CMK (cell line): ENCODE results near the gene UQCR11.

Source experiments
- DNase-seq: peaks from one replicate; pipeline ENCODE4 v3.0.0-alpha.2; 2010; ENCODE audit warnings: low read depth

The UQCR11 gene

DNA sequence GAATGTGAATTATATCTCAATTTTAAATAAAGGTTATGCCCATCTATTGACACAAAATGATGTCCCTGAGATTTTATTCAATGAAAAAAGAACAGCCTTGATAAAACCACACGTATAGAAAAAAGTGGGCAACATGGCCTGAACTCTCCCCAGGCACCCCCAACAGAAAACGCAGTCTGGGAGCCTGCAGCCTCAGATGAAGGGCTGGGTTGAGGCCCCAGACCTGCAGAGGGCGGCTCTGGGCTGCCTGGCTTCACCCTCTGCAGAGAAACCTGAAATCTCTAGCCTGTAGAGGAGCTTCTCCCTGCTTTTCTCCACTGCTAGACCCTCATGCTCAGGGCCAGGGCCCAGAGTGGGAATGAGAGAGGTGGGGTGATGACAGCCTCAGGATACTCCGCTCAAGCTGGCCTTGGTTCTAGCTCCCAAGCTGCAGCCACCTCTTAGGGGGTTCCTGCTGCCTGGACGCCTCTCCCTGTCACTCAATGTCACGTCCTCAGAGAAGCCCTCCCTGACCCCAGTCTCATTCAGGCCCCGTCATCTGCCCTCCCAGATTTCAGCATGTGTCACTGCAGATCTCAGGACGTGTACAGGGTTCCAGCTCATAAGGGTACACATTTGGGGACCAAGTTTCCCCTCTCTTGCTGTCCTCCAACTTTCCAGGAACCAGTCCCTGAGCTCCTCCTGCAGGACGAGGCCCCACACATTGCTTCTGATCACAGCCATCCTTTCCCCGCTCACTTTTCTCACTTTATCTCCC, 14.4 kb downstream of the UQCR11 start:
- DNase-seq: no peak

DNA sequence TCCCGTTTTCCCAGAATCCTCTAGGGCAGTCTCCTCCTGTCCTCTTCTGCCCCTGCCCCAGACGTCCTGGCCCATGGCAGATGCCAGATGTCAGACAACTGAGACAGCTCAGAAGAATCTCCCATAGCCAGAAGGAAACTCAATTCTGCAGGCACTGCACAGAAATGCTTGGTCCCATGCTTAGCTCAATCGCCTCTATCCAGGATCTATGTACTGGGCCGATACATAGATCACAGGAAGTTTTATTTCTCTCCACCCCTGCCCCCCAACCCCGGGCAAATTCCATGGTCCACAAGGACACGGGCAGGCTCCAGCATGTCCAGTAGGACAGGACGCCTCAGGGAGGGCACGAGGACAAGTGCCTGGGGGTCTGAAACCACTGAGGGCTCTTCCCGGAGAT, 17.4 kb downstream of the UQCR11 start:
- no peak for DNase-seq

DNA sequence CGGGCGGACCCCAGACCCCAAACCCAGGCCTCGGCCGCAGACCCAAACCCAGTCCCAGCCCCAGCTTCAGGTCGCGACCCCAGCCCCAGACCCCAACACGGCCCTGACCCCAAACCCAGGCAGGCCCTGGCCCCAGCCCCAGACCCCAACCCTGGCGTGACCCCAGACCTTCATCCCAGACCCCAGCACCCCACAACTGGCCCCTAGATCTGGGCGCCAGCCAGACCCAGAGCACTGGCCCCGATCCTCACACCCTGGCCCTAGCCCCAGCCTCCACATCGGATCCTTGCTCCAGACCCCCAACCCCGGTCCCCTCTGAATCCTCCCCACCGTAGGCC, 20.1 kb downstream of the UQCR11 start:
- no peak for DNase-seq

DNA sequence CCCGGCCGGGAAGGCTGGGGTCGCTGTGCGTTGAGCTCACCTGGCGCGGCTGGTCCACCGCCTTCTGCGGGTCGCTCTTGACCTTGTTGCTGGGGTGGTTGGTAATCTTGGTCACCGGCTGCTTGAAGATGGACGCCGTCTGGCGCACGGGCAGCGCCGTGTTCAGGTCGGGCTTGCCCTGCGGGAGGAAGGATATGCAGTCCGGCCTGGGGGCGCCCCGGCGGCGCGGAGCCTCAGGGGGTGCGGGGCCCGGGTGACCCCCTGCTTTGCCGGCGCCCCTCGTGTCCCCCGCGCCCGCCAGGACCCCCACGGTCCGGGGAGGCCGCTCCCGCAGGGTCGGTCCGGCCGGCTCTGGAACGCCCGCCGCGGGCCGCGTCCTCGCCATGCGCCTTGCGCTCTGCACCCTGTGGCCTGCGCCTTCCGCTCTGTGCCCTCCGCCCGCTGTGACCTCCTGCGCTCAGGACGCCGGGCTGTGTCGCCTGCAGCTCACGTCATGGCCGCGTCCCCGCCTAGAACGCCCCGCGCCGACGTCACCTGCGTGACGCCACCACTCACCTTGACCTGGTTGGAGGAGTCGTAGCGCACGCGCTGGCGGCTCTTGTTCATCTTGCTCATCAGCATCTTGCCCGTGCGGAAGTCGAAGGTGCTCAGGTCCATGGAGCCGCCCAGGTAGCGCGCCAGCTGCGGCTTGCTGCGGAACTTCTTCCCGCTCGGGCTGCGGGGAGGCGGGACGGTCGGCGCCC, 20.6 kb downstream of the UQCR11 start:
- DNase-seq: no peak

DNA sequence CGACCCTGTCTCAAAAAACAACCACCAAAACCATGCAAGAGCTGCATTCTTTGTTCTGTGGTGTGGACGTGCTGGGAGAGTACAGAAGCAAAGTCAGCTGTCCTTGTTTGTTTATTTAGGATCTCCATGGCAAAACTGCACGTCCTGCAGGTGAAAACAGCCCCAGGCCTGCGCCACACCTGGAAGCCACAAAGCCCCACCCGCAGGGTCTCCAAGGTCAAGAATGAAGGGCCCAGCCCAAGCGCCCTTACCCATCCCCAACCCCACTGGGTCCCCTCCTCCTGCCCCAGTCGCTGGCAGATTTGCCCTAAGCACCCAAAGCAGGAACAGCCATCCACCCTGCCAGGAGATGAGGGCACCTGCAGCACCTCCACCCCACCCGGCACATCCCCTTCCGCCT, 23.1 kb downstream of the UQCR11 start:
- DNase-seq: no peak

DNA sequence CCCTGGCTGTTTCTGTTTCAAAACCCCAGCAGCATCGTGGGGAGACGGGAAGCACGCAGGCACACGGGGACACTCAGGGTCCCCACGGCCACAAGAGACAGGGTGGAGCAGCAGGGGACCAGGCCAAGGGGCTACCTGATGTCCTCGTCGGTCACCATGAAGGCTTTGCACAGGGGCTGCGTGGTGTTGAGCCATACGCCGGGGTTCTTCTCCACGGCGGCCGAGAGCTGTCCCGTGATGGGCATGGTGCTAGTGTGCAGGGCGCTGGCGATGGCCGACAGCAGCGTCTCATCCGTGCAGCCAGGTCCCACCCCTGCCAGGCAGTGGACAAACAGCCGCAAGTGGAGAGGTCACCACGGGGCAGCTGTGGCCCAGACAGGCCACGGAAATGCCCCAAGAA, 24.3 kb downstream of the UQCR11 start:
- no peak for DNase-seq

DNA sequence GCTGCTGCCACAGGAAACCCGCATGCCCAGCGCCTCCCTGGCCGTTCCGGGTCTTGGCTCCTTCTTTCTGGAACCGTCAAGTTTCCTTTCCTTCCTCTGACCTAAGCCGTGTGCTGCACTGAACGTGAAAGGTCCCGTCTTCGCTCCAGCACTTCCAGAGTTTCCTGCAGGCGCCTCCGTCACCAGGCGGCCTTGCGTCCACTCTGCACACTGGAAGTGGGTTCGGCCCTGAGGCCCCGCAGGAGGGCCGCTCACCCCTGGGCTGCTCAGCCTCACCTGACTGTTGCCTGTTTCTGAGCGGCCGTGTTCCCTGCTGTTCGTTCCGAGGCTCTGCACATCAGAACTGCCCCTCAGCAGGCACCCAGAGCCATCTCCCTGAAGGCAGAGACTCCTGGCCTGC, 24.9 kb downstream of the UQCR11 start:
- DNase-seq: no peak

DNA sequence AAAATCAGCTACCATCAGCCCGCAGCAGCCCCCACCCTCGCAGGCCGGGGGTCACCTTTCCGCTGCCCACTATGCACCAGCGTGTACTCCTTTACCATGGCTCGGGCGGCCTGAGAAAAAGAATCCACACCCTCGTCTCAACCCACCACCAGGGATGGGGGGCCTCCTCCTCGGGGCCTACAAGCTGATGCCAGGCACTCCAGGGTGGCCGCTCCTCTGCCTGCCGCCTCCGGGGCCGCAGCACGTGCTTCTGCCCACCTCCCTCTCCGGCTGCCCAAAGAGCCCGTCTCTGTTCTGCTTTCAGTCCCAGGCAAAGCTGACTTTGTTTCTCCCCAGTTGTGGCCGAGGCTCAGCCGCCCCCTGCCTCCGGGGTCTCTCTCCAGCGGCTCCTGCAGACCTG, 26.0 kb downstream of the UQCR11 start:
- DNase-seq: no peak

DNA sequence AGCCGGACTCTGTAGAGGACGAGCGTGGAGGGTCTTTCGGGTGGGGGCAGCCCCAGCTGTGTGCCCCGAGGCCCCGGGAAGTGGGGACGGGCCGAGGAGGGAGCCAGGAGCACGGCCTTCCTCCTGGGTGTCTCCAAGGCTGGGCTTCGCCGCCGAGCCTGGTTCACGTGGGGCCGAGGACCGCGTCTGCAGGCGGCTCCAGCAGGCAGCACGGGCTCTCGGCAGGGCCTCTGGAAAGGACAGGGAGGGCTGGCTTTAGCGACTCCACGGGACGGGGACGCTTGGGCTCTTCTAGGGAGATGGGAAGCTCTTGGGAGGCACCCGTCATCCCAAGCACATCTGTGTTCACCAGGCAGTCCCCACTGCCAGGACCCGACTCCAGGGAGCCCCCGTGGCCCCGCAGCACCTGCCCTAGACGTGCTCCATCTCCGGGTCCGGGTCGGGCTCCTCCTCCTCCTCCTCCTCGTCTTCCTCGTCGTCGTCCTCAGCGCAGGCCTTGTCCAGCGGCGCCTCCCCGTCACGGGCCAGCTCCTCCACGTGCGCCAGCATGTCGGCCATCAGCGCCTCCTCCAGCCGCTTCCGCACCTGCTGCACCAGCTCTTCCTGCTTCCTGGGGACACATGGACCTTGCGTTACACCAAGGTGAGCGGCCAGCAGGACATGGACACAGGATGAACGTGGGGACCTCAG, 27.2 kb downstream of the UQCR11 start:
- DNase-seq: no peak

DNA sequence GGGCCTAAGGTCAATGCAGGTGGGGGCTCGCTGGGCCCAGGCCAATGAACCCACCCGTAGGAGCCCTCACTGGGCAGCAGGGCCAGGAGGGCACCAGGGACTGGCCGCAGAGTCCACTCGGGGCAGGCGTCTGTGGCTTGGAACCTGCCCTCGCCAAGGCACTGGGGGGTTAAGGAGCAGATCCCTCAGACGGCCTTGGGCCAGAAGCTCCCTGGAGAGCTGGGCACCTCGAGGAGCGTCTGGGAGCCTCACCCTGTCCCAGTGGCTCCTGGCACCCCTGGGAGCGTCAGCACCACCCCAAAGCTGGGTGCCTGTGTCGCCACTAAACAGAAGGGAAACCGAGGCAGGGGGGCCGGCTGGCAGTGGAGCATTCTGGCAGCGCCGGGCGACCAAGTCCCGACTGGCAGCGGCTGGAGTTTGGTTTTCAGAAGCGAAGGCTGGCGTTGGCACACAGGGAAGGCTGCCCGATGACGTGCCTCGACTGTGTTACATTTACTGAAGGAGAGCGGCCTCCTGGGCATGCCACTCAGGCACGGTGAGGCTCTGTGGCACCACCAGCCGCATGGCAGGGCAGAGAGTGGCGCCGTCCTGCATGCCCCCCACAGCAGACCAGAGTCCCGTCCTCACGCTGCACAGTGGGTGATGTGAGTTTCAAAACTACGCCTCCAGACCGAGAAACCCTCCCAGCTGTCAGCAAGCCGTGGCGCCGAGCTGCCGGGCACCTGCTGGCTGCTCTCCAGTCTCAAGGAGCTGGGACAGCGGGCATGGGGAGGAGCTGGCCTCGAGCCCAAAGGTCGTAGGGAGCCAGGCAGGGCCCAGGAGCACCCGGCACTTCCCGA, 28.0 kb downstream of the UQCR11 start:
- no peak for DNase-seq

DNA sequence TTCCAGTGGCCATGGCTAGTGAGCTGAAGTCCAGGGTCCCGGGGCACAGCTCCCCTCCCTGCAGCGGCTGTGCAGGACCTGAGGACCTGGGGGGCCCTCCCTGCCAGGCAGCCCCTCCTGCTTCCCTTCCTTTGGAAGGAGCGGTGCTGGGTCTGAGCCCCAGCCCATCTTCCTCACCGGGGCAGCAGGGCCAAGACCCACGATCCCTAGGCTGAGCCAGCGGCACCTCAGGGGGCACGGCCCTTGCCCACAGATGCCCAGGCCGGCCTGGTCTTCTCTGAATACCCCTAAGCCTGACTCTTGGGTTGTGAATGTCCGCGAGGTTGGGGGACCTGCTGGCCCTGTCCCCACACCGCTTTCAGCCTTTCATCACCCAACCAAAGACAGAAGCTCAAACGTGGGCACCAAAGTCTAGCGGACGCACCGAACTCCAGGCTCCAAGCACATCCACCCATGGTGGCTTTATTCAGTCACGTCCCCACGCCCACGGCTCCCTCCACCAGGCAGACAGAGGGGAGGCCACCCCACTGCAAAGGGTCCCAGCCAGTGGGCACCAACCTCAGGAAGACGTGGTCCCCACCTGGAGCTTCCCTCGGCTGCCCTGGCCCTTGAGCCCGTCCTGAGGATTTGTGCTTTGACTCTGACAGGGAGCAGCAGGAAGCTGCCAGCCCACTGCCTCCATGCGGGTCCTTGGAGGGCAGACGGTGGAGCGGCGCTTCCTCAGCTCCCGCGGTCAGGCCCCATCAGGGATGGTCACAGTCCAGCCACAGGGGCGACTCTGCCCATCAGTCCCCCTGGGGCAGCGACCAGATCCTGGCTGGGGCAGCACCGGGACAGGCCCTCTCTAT, 28.8 kb downstream of the UQCR11 start:
- DNase-seq: no peak

DNA sequence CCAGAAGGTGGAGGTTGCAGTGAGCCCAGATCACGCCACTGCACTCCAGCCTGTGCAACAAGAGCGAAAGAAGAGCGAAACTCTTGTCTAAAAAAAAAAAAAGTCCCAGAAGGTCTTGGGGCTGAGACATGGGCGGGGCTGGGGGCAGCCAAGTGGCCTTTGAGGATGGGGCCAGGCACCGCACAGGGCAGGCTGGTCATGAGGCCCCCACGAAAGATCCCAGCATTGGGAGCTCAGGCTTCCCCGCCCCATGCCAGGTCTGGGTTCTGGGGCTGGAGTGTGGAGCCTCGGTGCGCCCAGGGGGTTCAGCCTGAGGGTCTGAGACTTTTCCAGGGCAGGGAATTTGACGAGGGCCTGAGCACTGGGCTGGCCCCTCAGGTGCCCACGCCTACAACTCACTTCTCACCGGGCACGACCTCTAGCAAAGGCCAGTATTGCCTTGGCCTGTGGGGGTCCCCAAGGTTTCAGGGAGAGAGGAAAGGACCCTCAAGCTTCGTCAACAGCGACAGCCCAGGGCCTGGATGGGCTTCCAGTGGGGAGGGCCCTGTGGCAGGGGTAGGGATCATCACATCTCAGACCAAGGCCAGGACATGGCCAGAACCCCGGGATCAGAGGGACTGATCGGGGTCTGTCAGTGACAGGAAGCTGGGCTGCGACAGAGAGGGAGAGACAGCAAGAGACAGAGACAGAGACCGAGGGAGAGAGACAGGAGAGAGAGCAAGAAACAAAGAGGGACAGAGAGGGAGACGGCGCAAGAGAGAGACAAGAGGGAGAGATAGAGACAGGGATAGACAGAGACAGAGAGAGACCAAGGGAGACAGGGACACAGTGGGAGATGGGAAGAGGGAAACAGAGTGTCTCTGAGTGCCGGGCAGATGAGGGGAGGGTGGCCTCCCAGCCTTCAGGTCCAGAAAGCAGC, 29.7 kb downstream of the UQCR11 start:
- no peak for DNase-seq

DNA sequence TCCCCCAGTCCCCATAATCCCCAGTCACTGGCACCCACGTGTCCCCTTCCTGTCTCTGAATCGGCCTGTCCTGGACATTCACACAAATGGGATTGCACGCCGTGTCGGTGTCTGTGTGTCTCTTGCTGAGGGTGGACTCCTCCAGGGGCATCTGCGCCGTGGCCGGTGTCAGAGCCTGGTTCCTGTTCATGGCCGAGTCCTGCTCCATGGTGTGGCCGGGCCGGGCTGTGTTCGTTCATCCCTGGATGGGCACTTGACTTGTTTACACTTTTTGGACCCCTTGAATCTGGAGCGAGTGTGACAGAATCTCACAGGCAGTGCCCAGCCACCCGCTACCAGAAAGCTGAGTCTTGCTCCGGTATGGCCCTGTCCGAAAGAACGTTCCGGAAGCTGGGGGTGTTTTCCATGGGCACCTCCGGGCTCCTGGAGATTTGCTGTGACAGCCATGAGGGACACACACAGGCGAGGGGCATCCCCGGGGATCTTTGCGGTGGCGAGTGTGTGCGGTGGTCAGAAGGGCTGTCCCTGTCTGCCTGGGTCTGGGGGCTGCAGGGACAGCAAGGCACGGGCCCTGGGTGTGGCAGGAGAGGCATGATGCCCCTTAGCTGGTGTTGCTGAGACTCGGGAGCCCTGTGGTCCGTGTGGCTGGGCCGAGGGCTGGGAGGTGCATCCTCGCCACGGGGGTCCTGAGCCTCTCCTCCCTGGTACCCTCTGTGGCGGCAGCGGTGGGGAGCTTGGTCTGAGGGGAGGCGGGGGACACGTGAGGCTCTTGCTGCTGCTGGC, 30.7 kb downstream of the UQCR11 start:
- no peak for DNase-seq

DNA sequence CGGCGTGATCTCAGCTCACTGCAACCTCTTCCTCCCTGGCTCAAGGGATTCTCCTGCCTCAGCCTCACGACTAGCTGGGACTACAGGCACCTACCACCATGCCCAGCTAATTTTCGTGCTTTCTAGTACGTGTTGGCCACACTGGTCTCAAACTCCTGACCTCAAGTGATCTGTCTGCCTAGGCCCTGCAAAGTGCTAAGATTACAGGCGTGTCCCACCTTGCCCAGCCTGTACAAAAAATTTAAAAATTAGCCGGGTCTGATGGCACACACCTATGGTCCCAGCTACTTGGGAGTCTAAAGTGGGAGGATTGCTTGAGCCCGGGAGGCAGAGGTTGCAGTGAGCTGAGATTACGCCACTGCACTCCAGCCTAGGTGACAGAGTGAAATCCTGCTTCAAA, 32.5 kb downstream of the UQCR11 start:
- no peak for DNase-seq

DNA sequence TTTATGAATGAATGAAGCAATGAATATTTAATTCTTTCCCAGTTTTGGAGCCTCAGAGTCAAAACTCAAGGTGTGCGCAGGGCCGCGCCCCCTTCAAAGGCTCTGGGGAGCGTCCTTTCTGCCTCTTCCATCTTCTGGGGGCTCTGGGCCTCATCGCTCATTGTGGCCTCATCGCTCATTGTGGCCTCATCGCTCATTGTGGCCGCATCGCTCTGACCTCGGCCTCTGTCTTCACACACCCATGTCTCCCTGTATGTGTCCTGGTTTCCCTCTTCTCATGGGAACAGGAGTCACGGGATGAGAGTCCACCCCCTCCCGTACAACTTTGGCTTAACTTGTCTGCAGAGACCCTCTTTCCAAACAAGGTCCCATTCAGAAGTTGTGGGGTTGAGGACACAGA, 33.9 kb downstream of the UQCR11 start:
- no peak for DNase-seq

DNA sequence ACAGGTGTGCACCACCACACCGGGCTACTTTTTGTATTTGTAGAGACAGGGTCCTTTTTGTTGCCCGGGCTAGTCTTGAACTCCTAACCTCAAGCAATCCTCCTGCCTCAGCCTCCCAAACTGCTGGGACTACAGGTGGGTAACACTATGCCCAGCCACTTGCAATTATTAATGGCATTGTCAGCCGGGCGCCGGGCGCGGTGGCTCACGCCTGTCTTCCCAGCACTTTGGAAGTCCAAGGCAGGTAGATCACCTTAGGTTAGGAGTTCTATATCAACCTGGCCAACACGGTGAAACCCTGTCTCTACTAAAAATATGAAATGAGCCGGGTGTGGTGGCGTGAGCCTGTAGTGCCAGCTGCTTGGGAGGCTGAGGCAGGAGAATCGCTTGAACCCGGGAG, 34.4 kb downstream of the UQCR11 start:
- DNase-seq: no peak

DNA sequence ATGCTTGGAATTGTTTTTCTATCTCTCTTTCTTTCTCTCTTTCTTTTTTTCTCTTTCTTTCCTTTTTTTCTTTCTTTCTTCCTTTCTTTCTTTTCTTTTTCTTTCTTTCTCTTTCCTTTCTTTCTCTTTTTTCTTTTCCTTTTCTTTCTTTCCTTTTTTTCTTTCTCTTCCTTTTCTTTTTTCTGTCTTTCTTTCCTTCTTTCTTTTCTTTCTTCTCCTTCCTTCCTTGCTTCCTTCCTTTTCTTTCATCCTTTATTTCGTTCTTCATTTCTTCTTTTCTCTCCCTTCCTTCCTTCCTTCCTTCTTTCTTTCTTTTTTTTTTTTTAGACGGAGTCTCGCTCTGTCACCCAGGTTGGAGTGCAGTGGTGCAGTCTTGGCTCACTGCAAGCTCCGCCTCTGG, 35.3 kb downstream of the UQCR11 start:
- no peak for DNase-seq

DNA sequence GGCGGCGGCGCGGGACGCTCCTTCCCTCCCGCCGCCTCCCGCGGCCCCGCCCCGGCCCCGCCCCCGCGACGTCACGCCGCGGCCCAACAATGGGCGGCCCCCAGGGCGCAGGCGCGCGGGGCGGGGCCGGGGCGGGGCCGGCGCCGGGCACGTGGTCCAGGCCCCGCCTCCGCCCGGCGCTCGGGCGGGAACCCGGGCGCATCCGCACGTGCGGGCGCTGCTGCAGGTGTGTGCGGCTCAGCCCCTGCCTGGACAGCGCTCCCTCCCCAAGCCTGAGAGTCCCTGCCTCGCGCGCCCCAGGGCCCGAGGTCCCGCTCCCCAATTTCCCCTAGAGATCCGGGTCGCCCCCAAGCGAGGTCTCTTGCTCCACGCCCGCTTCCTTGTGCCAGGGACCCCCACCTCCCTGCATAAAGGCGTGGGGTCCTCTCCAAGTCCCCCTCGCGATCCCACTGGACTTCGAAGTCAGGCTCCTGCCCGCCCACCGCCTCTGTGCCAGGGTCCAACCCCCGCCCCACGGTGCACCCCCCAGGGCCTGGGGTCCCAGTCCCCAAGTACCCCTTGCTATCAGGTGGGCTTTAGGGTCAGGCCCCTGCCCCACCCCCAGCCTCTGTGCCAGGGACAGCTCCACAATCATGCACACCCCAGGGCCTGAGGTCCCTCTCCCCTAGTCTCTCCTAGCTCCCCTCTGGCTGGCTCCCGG, 36.8 kb downstream of the UQCR11 start, which contains the start of gene MEX3D:
MEX3D (minus strand) TSS at position 6 of the 700 bp plus-strand sequence. CDS start 267 bp downstream, outside the sequence.
- DNase-seq: no peak

DNA sequence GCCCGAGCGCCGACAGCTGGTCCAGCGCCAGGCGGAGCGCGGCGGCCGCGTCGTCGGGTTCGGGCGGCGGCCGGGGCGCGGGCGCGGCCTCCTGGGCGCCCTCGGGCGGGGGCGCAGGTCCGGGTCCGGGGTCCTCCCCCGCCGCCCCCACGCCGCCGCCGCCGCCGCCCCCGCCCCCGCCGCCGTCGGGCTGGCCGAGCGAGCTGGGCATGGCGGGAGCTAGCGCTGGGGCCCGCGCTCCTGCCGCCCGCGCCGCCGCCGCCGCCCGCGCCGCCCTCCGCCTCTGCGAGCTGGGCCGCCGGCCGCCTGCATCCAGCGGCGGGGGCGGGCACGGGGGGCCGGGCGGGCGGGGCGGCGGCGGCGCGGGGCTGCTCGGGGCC, 37.4 kb downstream of the UQCR11 start:
- DNase-seq: no peak
